GM10266 (cell line): ENCODE measurements around the gene CDK15.

Experiments
- DNase-seq: peaks from one replicate; pipeline ENCODE4 v3.0.0; 2012; ENCODE audit errors: extremely low spot score
- TF ChIP-seq, protein P1 (sequence below): IDR thresholded peaks from 2 replicates; pipeline ENCODE4 v1.5.1; 2012; ENCODE audit warnings: mild to moderate bottlenecking, low read depth; ENCODE audit not compliant: control insufficient read depth, insufficient read depth; ENCODE audit errors: missing control alignments

Gene CDK15

GRCh38 chr2:201923436-201924328 is 117.3 kb downstream of the CDK15 start:
- TF ChIP-seq, protein P1, sequence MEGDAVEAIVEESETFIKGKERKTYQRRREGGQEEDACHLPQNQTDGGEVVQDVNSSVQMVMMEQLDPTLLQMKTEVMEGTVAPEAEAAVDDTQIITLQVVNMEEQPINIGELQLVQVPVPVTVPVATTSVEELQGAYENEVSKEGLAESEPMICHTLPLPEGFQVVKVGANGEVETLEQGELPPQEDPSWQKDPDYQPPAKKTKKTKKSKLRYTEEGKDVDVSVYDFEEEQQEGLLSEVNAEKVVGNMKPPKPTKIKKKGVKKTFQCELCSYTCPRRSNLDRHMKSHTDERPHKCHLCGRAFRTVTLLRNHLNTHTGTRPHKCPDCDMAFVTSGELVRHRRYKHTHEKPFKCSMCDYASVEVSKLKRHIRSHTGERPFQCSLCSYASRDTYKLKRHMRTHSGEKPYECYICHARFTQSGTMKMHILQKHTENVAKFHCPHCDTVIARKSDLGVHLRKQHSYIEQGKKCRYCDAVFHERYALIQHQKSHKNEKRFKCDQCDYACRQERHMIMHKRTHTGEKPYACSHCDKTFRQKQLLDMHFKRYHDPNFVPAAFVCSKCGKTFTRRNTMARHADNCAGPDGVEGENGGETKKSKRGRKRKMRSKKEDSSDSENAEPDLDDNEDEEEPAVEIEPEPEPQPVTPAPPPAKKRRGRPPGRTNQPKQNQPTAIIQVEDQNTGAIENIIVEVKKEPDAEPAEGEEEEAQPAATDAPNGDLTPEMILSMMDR: no peak
- no peak for DNase-seq

DNA sequence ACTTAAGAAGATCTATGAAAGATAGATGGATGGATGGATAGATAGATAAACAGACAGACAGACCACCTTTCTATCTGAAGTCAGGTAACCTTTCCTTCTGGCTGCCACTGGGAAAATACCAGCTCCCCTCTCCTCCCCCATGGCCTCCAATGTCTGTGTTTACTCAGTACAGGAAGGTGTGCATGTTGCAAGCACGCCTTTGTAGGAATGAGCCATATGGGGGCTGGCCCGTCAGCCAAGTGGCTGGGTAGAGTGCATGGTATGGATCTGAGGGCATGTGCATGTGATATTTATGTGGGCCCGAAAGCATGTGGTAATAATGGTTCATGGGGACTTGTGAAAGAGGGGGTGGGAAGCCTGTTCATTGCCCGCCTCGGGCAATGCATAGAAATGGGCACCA is 118.1 kb downstream of the CDK15 start:
- no peak for DNase-seq
- TF ChIP-seq, protein P1: no peak

- TF ChIP-seq, protein P1: no peak
- no peak for DNase-seq
These were observed 118.7 kb downstream of the CDK15 start for GRCh38 chr2:201925056-201925455.

- DNase-seq: no peak
- TF ChIP-seq, protein P1: no peak
These were observed 119.7 kb downstream of the CDK15 start for GRCh38 chr2:201926067-201926466.

DNA sequence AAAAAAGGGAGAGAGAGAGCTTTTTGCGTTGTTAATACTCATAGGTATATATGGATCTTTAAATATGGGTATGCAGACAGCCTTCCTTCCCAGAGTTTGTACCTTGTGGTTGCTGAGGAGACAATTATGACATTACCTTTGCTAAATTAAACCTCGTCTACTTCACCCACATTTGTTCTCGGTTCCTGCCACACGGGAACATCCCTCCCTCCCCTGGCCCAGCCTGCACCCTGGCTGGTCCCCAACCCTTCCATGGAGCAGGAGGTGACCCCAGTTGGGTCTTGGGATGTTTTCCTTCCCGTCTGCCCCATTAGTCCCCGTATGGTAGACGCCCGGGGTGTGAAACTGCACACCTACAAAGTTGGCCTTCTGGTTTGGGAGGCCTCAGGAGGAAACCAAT is 122.0 kb downstream of the CDK15 start:
- DNase-seq: no peak
- TF ChIP-seq, protein P1: no peak

- DNase-seq: no peak
These were observed 123.1 kb downstream of the CDK15 start for GRCh38 chr2:201929281-201930026.

More at GRCh38 chr2:201929281-201930026, 123.1 kb downstream of the CDK15 start:
- TF ChIP-seq, protein P1: no peak
